HepG2 (cell line): ENCODE results near the gene TACO1. TPM values are rescaled to one million over a fixed set of nuclear protein-coding genes. Genes with fewer than 3 reads are reported as not detected.

ENCODE experiments used
- DNMT3B ChIP-seq: conservative IDR thresholded peaks from 2 replicates; pipeline ENCODE4 v1.6.1; 2016; ENCODE audit warnings: missing biosample characterization, control low read depth
- KDM2A ChIP-seq: sonication (generic); formaldehyde crosslinking; IDR thresholded peaks from 2 replicates; pipeline ENCODE4 v1.4.0; 2020; ENCODE audit warnings: low read depth, missing genetic modification reagents, borderline replicate concordance
- KMT2A ChIP-seq: sonication (generic); formaldehyde crosslinking; IDR thresholded peaks from 2 replicates; pipeline ENCODE4 v1.4.0; 2020; ENCODE audit warnings: missing genetic modification reagents
- POLR2G ChIP-seq: fragments of 200-400 bp; formaldehyde crosslinking; IDR thresholded peaks from 2 replicates; pipeline ENCODE4 v1.6.1; 2018; ENCODE audit warnings: mild to moderate bottlenecking, low read depth, low read length, moderate library complexity
- RBFOX2 ChIP-seq: fragments of 200-400 bp; formaldehyde crosslinking; IDR thresholded peaks from 2 replicates; pipeline ENCODE4 v1.6.1; 2017; ENCODE audit warnings: low read depth, mild to moderate bottlenecking, low read length
- RNF2 ChIP-seq: fragments of 450-650 bp; conservative IDR thresholded peaks from 2 replicates; pipeline ENCODE4 v1.6.1; 2016; ENCODE audit warnings: low read depth
- SAFB2 ChIP-seq: sonication (generic); formaldehyde crosslinking; IDR thresholded peaks from 2 replicates; pipeline ENCODE4 v1.5.1; 2020; ENCODE audit warnings: missing genetic modification reagents, low read depth, mild to moderate bottlenecking, borderline replicate concordance
- SP5 ChIP-seq: IDR thresholded peaks from 2 replicates; pipeline ENCODE4 v1.6.1; 2016; ENCODE audit warnings: low read depth, borderline replicate concordance
- SRSF4 ChIP-seq: fragments of 200-400 bp; formaldehyde crosslinking; IDR thresholded peaks from one replicate; pipeline ENCODE4 v1.6.1; 2018; ENCODE audit warnings: mild to moderate bottlenecking, low read depth, low read length, moderate library complexity; ENCODE audit not compliant: poor library complexity, severe bottlenecking
- TCF12 ChIP-seq, 2 experiments: fragments of 450-650 bp in 1 of 2; sonication (generic) in 1 of 2; formaldehyde crosslinking in 1 of 2; IDR thresholded peaks; 2 replicates each; pipeline versions ENCODE4 v1.6.1 to v1.8.0; 2017 to 2022; ENCODE audit warnings: antibody characterized with exemption in 1 of 2, mild to moderate bottlenecking in 1 of 2, missing genetic modification reagents in 1 of 2, moderate library complexity in 1 of 2
- YEATS4 ChIP-seq: sonication (generic); formaldehyde crosslinking; IDR thresholded peaks from 2 replicates; pipeline ENCODE4 v1.4.0; 2020; ENCODE audit warnings: missing genetic modification reagents, borderline replicate concordance
- YY1 ChIP-seq: IDR thresholded peaks from 2 replicates; pipeline ENCODE4 v1.6.1; 2011; ENCODE audit warnings: low read length, low read depth, moderate library complexity, mild to moderate bottlenecking; ENCODE audit not compliant: insufficient read depth, insufficient replicate concordance
- ZFY ChIP-seq: sonication (generic); formaldehyde crosslinking; IDR thresholded peaks from 2 replicates; pipeline ENCODE4 v1.4.0; 2020; ENCODE audit warnings: missing genetic modification reagents
- ZKSCAN8 ChIP-seq: IDR thresholded peaks from 2 replicates; pipeline ENCODE4 v1.6.1; 2016; ENCODE audit warnings: borderline replicate concordance, missing genetic modification reagents, missing compliant biosample characterization
- ZNF329 ChIP-seq: sonication (generic); formaldehyde crosslinking; IDR thresholded peaks from 2 replicates; pipeline ENCODE4 v1.9.0; 2021; ENCODE audit warnings: low read depth, mild to moderate bottlenecking, missing genetic modification reagents
- ZNF451 ChIP-seq: sonication (generic); formaldehyde crosslinking; IDR thresholded peaks from 2 replicates; pipeline ENCODE4 v1.5.0; 2020; ENCODE audit warnings: mild to moderate bottlenecking, missing genetic modification reagents
- ZNF776 ChIP-seq: sonication (generic); formaldehyde crosslinking; IDR thresholded peaks from 2 replicates; pipeline ENCODE4 v1.4.0; 2020; ENCODE audit warnings: mild to moderate bottlenecking, missing genetic modification reagents
- ZNF777 ChIP-seq: sonication (generic); formaldehyde crosslinking; IDR thresholded peaks from 2 replicates; pipeline ENCODE4 v1.4.0; 2020; ENCODE audit warnings: missing genetic modification reagents
- ZNF792 ChIP-seq: IDR thresholded peaks from 2 replicates; pipeline ENCODE4 v1.6.1; 2016
- ZSCAN20 ChIP-seq: sonication (generic); formaldehyde crosslinking; IDR thresholded peaks from 2 replicates; pipeline ENCODE4 v1.4.0; 2020; ENCODE audit warnings: missing genetic modification reagents, mild to moderate bottlenecking, borderline replicate concordance
- ZSCAN21 ChIP-seq: sonication (generic); formaldehyde crosslinking; IDR thresholded peaks from 2 replicates; pipeline ENCODE4 v1.8.0; 2022; ENCODE audit warnings: mild to moderate bottlenecking, missing genetic modification reagents, moderate library complexity, borderline replicate concordance
- ZSCAN25 ChIP-seq: sonication (generic); formaldehyde crosslinking; IDR thresholded peaks from 2 replicates; pipeline ENCODE4 v1.8.0; 2022; ENCODE audit warnings: mild to moderate bottlenecking, missing genetic modification reagents
- polyA plus RNA-seq, 8 experiments: library from polyadenylated mRNA; depleted of rRNA in 3 of 8; stranded (reverse) in 7 of 8; unstranded in 1 of 8; fragments of >200 nt; fragmentation: Illumina TruSeq in 4 of 8; extraction: Trizol in 4 of 8; gene quantifications; 2 replicates each; pipeline versions ENCODE4 v1.2.1 to v1.2.3, GENCODE V29; 2011 to 2016; ENCODE audit warnings: low read depth in 4 of 8, missing spikeins in 1 of 8, mixed read lengths in 1 of 8; ENCODE audit not compliant: insufficient read depth in 1 of 8
- total RNA-seq, 5 experiments: library from RNA; depleted of rRNA; stranded (reverse); fragments of >200 nt; fragmentation: Illumina TruSeq; extraction: Trizol; gene quantifications; 2 replicates each; pipeline ENCODE4 v1.2.3, GENCODE V29; 2016; ENCODE audit warnings: low read depth in 1 of 5
- TF ChIP-seq, protein P1 (sequence below): sonication (generic); formaldehyde crosslinking; IDR thresholded peaks from 2 replicates; pipeline ENCODE4 v1.4.0; 2020; ENCODE audit warnings: missing genetic modification reagents
- TF ChIP-seq, protein P2 (sequence below): sonication (generic); formaldehyde crosslinking; IDR thresholded peaks from 2 replicates; pipeline ENCODE4 v1.8.0; 2022; ENCODE audit warnings: low read depth, missing genetic modification reagents

TACO1 gene
- total and polyA plus RNA-seq, 2 of the 13 experiments (the other 11 are each of a cell fraction or from before 2014, with no cell fraction given), result 34.7 to 53.6 TPM

DNA sequence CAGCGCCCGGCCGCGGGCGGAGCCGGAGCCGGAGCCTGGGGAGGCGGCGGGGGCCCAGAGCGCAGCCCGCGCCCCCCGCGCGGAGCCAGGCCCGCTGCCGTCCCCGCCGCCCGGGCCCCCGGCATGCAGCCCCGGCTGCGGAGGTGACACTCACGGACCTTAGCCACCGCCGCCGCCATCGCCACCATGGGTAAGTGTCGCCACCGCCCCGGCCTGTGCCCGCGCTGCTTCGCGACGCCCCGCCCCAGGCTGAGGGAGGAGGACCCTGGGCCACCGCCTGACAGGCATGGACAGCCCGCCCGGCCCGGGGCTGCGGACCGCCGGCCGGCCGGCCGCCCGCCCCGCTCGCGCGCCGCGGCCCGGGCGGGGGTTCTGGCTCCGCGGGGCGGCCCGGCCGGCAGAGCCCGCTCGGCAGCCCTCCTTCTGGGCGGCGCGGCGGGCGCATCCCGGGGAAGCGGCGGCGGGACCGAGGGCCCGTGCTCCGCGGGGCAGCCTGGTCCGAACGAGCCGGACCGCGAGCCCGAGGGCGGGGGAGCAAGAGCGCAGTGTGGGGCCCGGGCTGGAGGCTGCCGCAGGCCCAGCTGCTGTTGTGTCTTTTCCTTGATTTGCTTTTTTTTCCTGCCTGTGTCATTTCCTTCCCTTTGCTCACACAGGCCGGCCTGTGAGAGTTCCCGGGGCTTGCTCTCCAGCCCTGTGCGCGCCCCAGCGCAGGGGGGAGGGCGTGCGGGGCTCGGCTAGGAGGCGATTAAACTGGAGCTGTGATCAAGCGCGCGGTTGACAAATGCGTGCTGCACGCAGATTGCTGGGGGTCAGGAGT lies 22.1 kb downstream of the TACO1 start (continued):
- peak; percentile 77; the same call in 1 of the 2 replicates for TF ChIP-seq SAFB2 (CRISPR knock-in tag)
- 0 out of 2 replicates have a peak, but pooled peaks have one; percentile 31 for TF ChIP-seq RNF2
- 0 out of 2 replicates have a peak, but pooled peaks have one; percentile 28 for TF ChIP-seq ZSCAN21 (CRISPR knock-in tag)
- no peak for TF ChIP-seq ZKSCAN8 (CRISPR knock-in tag)
- TF ChIP-seq DNMT3B (CRISPR knock-in tag), result no peak
- TF ChIP-seq KMT2A (CRISPR knock-in tag), result peak; percentile 92
- TF ChIP-seq ZSCAN25, result peak; percentile 99
- peak; percentile 46; the same call in 1 of the 2 replicates for TF ChIP-seq RBFOX2
- no peak for TF ChIP-seq ZNF792 (CRISPR knock-in tag)
- peak; percentile 61 for TF ChIP-seq KDM2A
- TF ChIP-seq ZNF451, result peak; percentile 50; the same call in 1 of the 2 replicates
- TF ChIP-seq SP5 (CRISPR knock-in tag), result 0 out of 2 replicates have a peak, but pooled peaks have one; percentile 8
- peak; percentile 22; the same call in 1 of the 2 replicates for TF ChIP-seq ZNF329
- TF ChIP-seq, protein P1, sequence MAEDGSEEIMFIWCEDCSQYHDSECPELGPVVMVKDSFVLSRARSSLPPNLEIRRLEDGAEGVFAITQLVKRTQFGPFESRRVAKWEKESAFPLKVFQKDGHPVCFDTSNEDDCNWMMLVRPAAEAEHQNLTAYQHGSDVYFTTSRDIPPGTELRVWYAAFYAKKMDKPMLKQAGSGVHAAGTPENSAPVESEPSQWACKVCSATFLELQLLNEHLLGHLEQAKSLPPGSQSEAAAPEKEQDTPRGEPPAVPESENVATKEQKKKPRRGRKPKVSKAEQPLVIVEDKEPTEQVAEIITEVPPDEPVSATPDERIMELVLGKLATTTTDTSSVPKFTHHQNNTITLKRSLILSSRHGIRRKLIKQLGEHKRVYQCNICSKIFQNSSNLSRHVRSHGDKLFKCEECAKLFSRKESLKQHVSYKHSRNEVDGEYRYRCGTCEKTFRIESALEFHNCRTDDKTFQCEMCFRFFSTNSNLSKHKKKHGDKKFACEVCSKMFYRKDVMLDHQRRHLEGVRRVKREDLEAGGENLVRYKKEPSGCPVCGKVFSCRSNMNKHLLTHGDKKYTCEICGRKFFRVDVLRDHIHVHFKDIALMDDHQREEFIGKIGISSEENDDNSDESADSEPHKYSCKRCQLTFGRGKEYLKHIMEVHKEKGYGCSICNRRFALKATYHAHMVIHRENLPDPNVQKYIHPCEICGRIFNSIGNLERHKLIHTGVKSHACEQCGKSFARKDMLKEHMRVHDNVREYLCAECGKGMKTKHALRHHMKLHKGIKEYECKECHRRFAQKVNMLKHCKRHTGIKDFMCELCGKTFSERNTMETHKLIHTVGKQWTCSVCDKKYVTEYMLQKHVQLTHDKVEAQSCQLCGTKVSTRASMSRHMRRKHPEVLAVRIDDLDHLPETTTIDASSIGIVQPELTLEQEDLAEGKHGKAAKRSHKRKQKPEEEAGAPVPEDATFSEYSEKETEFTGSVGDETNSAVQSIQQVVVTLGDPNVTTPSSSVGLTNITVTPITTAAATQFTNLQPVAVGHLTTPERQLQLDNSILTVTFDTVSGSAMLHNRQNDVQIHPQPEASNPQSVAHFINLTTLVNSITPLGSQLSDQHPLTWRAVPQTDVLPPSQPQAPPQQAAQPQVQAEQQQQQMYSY (CRISPR knock-in tag), result peak; percentile 1; the same call in 1 of the 2 replicates
- no peak for TF ChIP-seq TCF12 (IDR thresholded peaks at IDR 0.05)
- TF ChIP-seq TCF12 (CRISPR knock-in tag; IDR thresholded peaks at IDR 0.05), result 0 out of 2 replicates have a peak, but pooled peaks have one; percentile 65
- TF ChIP-seq POLR2G, result no peak
- peak; percentile 43; the same call in 1 of the 2 replicates for TF ChIP-seq ZNF777 (CRISPR knock-in tag)
- TF ChIP-seq ZSCAN20, result 0 out of 2 replicates have a peak, but pooled peaks have one; percentile 30
- no peak for TF ChIP-seq SRSF4
- TF ChIP-seq ZFY (CRISPR knock-in tag), result peak; percentile 79
- TF ChIP-seq YEATS4, result peak; percentile 20; the same call in 1 of the 2 replicates
- TF ChIP-seq, protein P2, sequence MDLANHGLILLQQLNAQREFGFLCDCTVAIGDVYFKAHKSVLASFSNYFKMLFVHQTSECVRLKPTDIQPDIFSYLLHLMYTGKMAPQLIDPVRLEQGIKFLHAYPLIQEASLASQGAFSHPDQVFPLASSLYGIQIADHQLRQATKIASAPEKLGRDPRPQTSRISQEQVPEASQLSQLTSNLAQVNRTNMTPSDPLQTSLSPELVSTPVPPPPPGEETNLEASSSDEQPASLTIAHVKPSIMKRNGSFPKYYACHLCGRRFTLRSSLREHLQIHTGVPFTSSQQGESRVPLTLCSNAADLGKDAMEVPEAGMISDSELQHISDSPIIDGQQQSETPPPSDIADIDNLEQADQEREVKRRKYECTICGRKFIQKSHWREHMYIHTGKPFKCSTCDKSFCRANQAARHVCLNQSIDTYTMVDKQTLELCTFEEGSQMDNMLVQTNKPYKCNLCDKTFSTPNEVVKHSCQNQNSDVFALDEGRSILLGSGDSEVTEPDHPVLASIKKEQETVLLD, result peak; percentile 36; the same call in 1 of the 2 replicates
- peak; percentile 62 for TF ChIP-seq YY1
- TF ChIP-seq ZNF776, result peak; percentile 72; the same call in 1 of the 2 replicates
